ENCODE data around the gene SBNO2.

Gene SBNO2

DNA sequence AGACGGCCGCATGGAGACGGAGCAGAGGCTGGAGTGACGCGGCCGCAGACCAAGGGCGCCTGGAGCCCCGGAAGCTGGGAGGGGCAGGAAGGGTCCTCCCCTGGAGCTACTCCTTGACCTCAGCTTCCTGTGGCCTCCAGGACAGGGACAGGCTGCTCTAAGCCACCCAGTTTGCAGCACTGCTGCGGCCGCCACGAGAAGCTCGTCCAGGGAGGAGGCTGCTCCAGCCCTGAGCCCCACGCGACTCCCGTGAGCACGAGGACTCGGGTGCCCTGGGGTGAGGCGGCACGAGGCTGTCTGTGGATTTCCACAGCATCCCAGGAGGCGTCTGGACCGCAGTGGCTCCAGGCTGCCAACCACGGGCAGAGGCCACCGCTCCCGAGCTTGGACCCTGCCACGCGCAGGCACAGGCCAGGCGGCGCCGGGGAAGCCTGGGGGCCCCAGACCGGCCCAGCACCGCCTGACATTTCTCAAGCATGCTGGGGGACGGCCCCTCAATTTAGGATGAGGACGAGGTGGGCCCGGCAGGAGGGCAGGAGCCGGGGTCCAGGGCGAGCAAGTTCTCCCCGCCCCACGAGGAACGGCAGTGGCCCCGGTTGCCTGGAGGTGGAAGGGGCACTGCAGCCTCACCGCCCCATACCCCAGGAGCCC lies 10.7 kb downstream of the SBNO2 start:
- no peaks in the 10 kb centered on the region for H3K27me3 ChIP-seq (replicated peaks; ENCODE audit: insufficient read depth, low read length)
- no peak overlapping the region for H3K27ac ChIP-seq (ENCODE audit: low read length)
- no peaks in the 10 kb centered on the region for H3K36me3 ChIP-seq (replicated peaks; ENCODE audit: insufficient read depth, low read length)
- TF ChIP-seq EZH2phosphoT487 (IDR thresholded peaks at IDR 0.05; ENCODE audit: low read length): no peak
- TF ChIP-seq, protein P1, sequence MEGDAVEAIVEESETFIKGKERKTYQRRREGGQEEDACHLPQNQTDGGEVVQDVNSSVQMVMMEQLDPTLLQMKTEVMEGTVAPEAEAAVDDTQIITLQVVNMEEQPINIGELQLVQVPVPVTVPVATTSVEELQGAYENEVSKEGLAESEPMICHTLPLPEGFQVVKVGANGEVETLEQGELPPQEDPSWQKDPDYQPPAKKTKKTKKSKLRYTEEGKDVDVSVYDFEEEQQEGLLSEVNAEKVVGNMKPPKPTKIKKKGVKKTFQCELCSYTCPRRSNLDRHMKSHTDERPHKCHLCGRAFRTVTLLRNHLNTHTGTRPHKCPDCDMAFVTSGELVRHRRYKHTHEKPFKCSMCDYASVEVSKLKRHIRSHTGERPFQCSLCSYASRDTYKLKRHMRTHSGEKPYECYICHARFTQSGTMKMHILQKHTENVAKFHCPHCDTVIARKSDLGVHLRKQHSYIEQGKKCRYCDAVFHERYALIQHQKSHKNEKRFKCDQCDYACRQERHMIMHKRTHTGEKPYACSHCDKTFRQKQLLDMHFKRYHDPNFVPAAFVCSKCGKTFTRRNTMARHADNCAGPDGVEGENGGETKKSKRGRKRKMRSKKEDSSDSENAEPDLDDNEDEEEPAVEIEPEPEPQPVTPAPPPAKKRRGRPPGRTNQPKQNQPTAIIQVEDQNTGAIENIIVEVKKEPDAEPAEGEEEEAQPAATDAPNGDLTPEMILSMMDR (IDR thresholded peaks at IDR 0.05; ENCODE audit: low read length): no peak
- no peak for TF ChIP-seq EZH2 (optimal IDR thresholded peaks at IDR 0.05; ENCODE audit: low read depth, low read length)
- DNase-seq: no peak
- H3K4me3 ChIP-seq (ENCODE audit: low read length): no peak overlapping the region
- no peaks in the 10 kb centered on the region for H4K20me1 ChIP-seq (ENCODE audit: insufficient read depth, low read length)
- no peaks in the 10 kb centered on the region for H3K4me1 ChIP-seq (ENCODE audit: low read length)
- H3F3A ChIP-seq (ENCODE audit: insufficient read depth, low read length): no peaks in the 10 kb centered on the region
- H3K9me2 ChIP-seq (replicated peaks; ENCODE audit: insufficient read depth, low read length): no peaks in the 10 kb centered on the region
- H3K9ac ChIP-seq (ENCODE audit: low read length): no peak overlapping the region
- no peak overlapping the region for H2AFZ ChIP-seq (ENCODE audit: low read length)
- H3K4me2 ChIP-seq (ENCODE audit: low read depth, low read length): no peak overlapping the region
- no peaks in the 10 kb centered on the region for H3K9me3 ChIP-seq (replicated peaks; ENCODE audit: insufficient read depth, low read length)
- H3K79me2 ChIP-seq (ENCODE audit: low read length): peaks cover 71% of the 10 kb centered on the region

DNA sequence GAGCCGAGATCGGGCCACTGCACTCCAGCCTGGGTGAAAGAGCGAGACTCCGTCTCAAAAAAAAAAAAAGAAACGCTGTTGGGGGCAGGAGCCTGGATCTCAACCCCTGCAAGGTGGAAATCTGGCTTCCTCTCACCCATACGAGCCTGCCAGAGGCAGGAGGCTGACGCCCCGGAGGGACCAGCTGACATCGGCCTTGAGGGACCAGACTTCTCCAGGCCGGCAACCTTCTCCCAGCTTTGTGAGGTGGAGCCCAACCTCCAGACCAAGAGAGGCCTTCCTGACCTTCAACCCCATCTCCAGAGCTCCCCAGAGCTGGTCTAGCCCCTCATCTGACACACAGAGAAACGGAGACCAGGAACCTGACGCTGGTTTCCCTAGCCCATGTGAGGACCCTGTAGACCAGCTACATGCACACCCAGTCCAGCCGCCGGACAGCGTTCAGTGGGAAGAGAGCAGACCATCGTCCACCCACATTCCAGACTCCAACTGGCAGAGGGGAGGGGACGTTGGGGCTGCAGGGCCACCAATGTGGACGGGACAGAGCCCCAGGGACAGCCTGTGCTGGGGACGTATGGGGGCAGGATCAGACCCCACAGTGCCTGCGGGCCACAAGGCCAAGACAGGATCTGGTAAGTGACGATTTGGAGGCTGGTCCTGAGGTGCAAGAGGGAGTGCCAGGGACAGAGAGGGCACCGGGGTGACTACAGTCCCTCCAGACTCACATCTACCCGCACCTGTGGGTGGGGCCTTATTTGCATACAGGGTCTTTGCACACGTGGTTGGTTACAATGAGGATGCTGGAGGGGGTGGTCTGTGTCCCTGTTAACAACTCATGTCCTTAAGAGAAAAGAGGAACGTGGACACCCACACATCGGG lies 11.4 kb downstream of the SBNO2 start:
- no peaks in the 10 kb centered on the region for H3K27me3 ChIP-seq (replicated peaks; ENCODE audit: insufficient read depth, low read length)
- H3K4me3 ChIP-seq (ENCODE audit: low read length): no peak overlapping the region
- no peaks in the 10 kb centered on the region for H4K20me1 ChIP-seq (ENCODE audit: insufficient read depth, low read length)
- H3K9ac ChIP-seq (ENCODE audit: low read length): no peak overlapping the region
- no peaks in the 10 kb centered on the region for H3K36me3 ChIP-seq (replicated peaks; ENCODE audit: insufficient read depth, low read length)
- DNase-seq: no peak
- no peaks in the 10 kb centered on the region for H3F3A ChIP-seq (ENCODE audit: insufficient read depth, low read length)
- no peak overlapping the region for H2AFZ ChIP-seq (ENCODE audit: low read length)
- H3K27ac ChIP-seq (ENCODE audit: low read length): no peak overlapping the region
- H3K9me2 ChIP-seq (replicated peaks; ENCODE audit: insufficient read depth, low read length): no peaks in the 10 kb centered on the region
- H3K4me2 ChIP-seq (ENCODE audit: low read depth, low read length): no peak overlapping the region
- H3K4me1 ChIP-seq (ENCODE audit: low read length): no peaks in the 10 kb centered on the region
- no peaks in the 10 kb centered on the region for H3K9me3 ChIP-seq (replicated peaks; ENCODE audit: insufficient read depth, low read length)
- peaks cover 71% of the 10 kb centered on the region for H3K79me2 ChIP-seq (ENCODE audit: low read length)
- TF ChIP-seq EZH2phosphoT487 (IDR thresholded peaks at IDR 0.05; ENCODE audit: low read length) (no peak), EZH2 (optimal IDR thresholded peaks at IDR 0.05; ENCODE audit: low read depth, low read length) (no peak)
- TF ChIP-seq, protein P1 (IDR thresholded peaks at IDR 0.05; ENCODE audit: low read length): no peak

DNA sequence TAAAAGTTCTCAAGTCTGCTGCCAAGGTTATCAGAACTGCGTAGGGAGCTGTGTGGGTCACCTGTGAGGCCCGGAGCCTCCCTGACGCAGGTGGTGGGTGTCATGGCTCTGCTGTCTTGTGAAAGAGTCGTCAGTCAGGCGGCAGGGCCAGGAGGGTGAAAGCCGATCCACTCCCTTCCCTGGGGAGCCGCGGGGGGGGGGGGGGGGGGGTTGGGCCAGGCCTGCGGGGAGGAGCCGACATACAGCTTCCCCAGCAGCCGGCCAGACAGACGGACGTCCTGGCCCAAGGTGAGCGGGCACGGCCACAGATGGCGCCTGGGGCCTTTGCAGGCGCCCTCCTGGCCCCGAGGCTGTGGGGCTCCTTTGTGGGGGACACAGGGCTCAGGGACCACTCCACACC lies 12.4 kb downstream of the SBNO2 start:
- H3K27me3 ChIP-seq (replicated peaks; ENCODE audit: insufficient read depth, low read length): no peaks in the 10 kb centered on the region
- no peaks in the 10 kb centered on the region for H3K9me3 ChIP-seq (replicated peaks; ENCODE audit: insufficient read depth, low read length)
- no peak overlapping the region for H3K4me2 ChIP-seq (ENCODE audit: low read depth, low read length)
- H2AFZ ChIP-seq (ENCODE audit: low read length): no peak overlapping the region
- no peak for DNase-seq
- no peaks in the 10 kb centered on the region for H3K9me2 ChIP-seq (replicated peaks; ENCODE audit: insufficient read depth, low read length)
- no peak overlapping the region for H3K4me3 ChIP-seq (ENCODE audit: low read length)
- H3K4me1 ChIP-seq (ENCODE audit: low read length): no peaks in the 10 kb centered on the region
- H3K9ac ChIP-seq (ENCODE audit: low read length): no peak overlapping the region
- no peaks in the 10 kb centered on the region for H4K20me1 ChIP-seq (ENCODE audit: insufficient read depth, low read length)
- TF ChIP-seq, protein P1 (IDR thresholded peaks at IDR 0.05; ENCODE audit: low read length): no peak
- TF ChIP-seq EZH2phosphoT487 (IDR thresholded peaks at IDR 0.05; ENCODE audit: low read length): no peak
- H3K27ac ChIP-seq (ENCODE audit: low read length): no peak overlapping the region
- H3K79me2 ChIP-seq (ENCODE audit: low read length): peaks cover 69% of the 10 kb centered on the region
- H3F3A ChIP-seq (ENCODE audit: insufficient read depth, low read length): no peaks in the 10 kb centered on the region
- no peaks in the 10 kb centered on the region for H3K36me3 ChIP-seq (replicated peaks; ENCODE audit: insufficient read depth, low read length)
